ENCODE results near the gene ZC3HAV1L. TPM values are rescaled to one million over a fixed set of nuclear protein-coding genes. Genes with fewer than 3 reads are reported as not detected.
"Not testable (repeated sequence)": the region's sequence is repeated elsewhere in the genome, so short reads cannot be mapped to it uniquely, and the experiment has no call there.

Gene ZC3HAV1L
- total and polyA plus RNA-seq, 3 donors from 2014 or later = 2.5 to 22.6 (median 22.4) TPM

DNA sequence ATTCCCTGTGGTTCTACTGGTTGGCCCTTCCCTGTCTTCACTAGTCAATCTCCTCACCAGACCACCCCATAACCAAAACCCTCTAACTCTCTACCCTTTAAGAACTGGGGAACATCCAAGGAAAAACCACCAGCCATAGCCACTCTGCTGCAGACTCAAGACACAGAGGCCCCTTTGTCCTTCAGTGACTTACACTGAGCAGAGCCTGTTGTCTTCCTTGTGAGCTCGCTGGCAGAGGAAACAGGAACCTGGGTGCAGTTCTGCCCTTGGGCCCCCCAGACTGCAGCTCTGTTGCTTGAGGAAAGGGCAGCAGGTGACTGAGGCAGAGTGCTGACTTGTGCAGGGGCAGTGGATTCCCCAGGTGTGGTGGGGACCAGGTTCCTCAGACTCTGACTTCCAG lies 43.1 kb upstream of the ZC3HAV1L start:
- H3K4me1 ChIP-seq = no peaks in the 10 kb centered on the region
- H3K9me3 ChIP-seq = no peaks in the 10 kb centered on the region
- WGBS, 2 donors = 71 to 76% methylated on average over 1 of the region's 1 CpG
- intact Hi-C loops (cut with DNase I; ENCODE audit: low total_unique reads) = no loop called here
- H3K4me3 ChIP-seq = no peak overlapping the region
- H3K27me3 ChIP-seq = no peaks in the 10 kb centered on the region
- DNase-seq = no peak
- no peak for TF ChIP-seq CTCF (IDR thresholded peaks at IDR 0.05)
- no peak for TF ChIP-seq POLR2A (IDR thresholded peaks at IDR 0.05)
- H3K27ac ChIP-seq = no peak overlapping the region
- no peaks in the 10 kb centered on the region for H3K36me3 ChIP-seq (ENCODE audit: low read depth, missing control alignments)

- 91 to 97% methylated on average over 1 of the region's 1 CpG for WGBS, 2 donors
- Histone ChIP-seq H3K4me3 (no peak overlapping the region), H3K36me3 (ENCODE audit: low read depth, missing control alignments) (no peaks in the 10 kb centered on the region), H3K27me3 (no peaks in the 10 kb centered on the region), H3K9me3 (no peaks in the 10 kb centered on the region), H3K4me1 (no peaks in the 10 kb centered on the region), H3K27ac (no peak overlapping the region)
- intact Hi-C loops (cut with DNase I; ENCODE audit: low total_unique reads) = no loop called here
- DNase-seq = no peak
- TF ChIP-seq CTCF (IDR thresholded peaks at IDR 0.05) = no peak
- no peak for TF ChIP-seq POLR2A (IDR thresholded peaks at IDR 0.05)
These were observed 42.6 kb upstream of the ZC3HAV1L start for GRCh38 chr7:139078399-139078798.

DNA sequence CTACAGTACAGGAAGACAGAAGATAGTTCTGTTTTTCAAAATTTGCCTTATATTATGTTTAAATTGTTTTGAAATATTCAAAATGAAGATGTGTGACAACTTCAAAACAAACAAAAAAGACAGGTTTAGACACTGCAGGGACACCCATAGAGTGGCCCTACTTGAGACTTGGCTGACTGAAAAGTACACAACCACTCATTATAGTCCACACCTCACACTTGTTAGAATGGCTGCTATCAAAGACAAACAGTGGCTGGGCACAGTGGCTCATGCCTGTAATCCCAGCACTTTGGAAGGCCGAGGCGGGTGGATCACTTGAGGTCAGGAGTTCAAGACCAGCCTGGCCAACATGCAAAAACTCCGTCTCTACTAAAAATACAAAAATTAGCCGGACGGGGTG lies 41.9 kb upstream of the ZC3HAV1L start:
- DNase-seq; H3K36me3 ChIP-seq (ENCODE audit: low read depth, missing control alignments); H3K27me3 ChIP-seq; H3K9me3 ChIP-seq; H3K4me1 ChIP-seq; H3K4me3 ChIP-seq; H3K27ac ChIP-seq; intact Hi-C loops (cut with DNase I; ENCODE audit: low total_unique reads): not testable (repeated sequence)
- 89 to 92% methylated on average over 5 of the region's 5 CpGs for WGBS, 2 donors

- TF ChIP-seq CTCF (IDR thresholded peaks at IDR 0.05) (no peak), POLR2A (IDR thresholded peaks at IDR 0.05) (no peak)
- H3K27me3 ChIP-seq = no peaks in the 10 kb centered on the region
- H3K4me1 ChIP-seq = no peaks in the 10 kb centered on the region
- H3K4me3 ChIP-seq = no peak overlapping the region
- WGBS, 2 donors = 82 to 83% methylated on average over 11 of the region's 11 CpGs
- no peak overlapping the region for H3K27ac ChIP-seq
- no peak for DNase-seq
- intact Hi-C loops (cut with DNase I; ENCODE audit: low total_unique reads) = no loop called here
- no peaks in the 10 kb centered on the region for H3K9me3 ChIP-seq
- no peaks in the 10 kb centered on the region for H3K36me3 ChIP-seq (ENCODE audit: low read depth, missing control alignments)
These were observed 40.2 kb upstream of the ZC3HAV1L start for GRCh38 chr7:139075871-139076686.

DNA sequence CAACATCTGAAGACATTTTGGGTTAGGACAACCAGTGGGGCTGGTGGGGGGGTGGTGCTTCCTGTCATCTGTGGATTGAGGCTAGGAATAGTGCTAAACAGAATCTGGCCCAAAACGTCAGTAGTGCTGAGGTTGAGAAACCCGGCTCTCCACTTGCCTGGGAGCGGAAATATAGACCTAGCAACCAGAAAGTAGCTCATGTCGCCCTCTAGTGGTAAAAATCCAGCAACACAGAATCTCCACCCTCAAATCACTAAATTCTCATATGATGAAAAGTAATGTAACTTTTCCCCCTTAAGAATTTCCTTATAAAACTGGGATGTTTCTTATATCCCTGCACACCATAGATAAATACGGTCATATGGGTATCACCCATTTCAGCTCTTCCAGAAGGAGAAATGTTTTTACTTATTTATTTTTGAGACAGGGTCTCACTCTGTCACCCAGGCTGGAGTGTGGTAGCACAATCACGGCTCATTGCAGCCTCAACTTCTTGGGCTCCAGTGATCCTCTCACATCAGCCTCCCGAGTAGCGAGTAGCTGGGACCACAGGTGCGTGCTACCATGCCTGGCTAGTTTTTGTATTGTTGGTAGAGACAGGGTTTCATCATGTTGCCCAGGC lies 39.3 kb upstream of the ZC3HAV1L start:
- H3K4me3 ChIP-seq = no peak overlapping the region
- H3K9me3 ChIP-seq = no peaks in the 10 kb centered on the region
- no peaks in the 10 kb centered on the region for H3K4me1 ChIP-seq
- no peak overlapping the region for H3K27ac ChIP-seq
- H3K36me3 ChIP-seq (ENCODE audit: low read depth, missing control alignments) = no peaks in the 10 kb centered on the region
- TF ChIP-seq POLR2A (IDR thresholded peaks at IDR 0.05) (no peak), CTCF (IDR thresholded peaks at IDR 0.05) (peak; percentile 64 to 86 (median 75))
- intact Hi-C loops (cut with DNase I; ENCODE audit: low total_unique reads) = no loop called here
- no peaks in the 10 kb centered on the region for H3K27me3 ChIP-seq
- DNase-seq = peak; percentile 84
- 35 to 41% methylated on average over 9 of the region's 9 CpGs for WGBS, 2 donors

Data from testis (tissue), 3 donors.